Measurements from ENCODE around the gene TOMM40L. TPM values are rescaled to one million over a fixed set of nuclear protein-coding genes. Genes with fewer than 3 reads are reported as not detected.
A peak's percentile ranks its signal among the peaks of the same experiment; 100 is the strongest.

Gene TOMM40L
- total and polyA plus RNA-seq, 9 donors = 2.4 to 15.2 (median 7.5) TPM

GRCh38 chr1:161189036-161189435, 36.8 kb upstream of the TOMM40L start:
- Histone ChIP-seq H3K27ac (no peak overlapping the region), H3K4me3 (no peak overlapping the region), H3K9me3 (no peaks in the 10 kb centered on the region), H3K36me3 (no peaks in the 10 kb centered on the region), H3K27me3 (no peaks in the 10 kb centered on the region), H3K4me1 (ENCODE audit: insufficient read depth) (peaks cover 3% of the 10 kb centered on the region)
- intact Hi-C loops (cut with DNase I) = no loop called here
- TF ChIP-seq POLR2A (IDR thresholded peaks at IDR 0.05) = no peak
- TF ChIP-seq CTCF (IDR thresholded peaks at IDR 0.05) = no peak
- TF ChIP-seq EP300 (IDR thresholded peaks at IDR 0.05) = no peak
- WGBS, 3 donors = 76 to 86% (median 81%) methylated on average over 5 of the region's 5 CpGs
- DNase-seq = peak in 2 of 5 donors; percentile 32 to 40

GRCh38 chr1:161190962-161191521, 34.8 kb upstream of the TOMM40L start:
- H3K4me1 ChIP-seq (ENCODE audit: insufficient read depth) = peaks cover 2% of the 10 kb centered on the region
- no peaks in the 10 kb centered on the region for H3K36me3 ChIP-seq
- no peak overlapping the region for H3K4me3 ChIP-seq
- WGBS, 3 donors = 68 to 77% (median 77%) methylated on average over 21 to 22 of the region's 22 CpGs
- H3K27me3 ChIP-seq = no peaks in the 10 kb centered on the region
- H3K27ac ChIP-seq = no peak overlapping the region
- intact Hi-C loops (cut with DNase I) = loop anchor here (5.0 to 10.0 kb wide), 3 partner anchors 36 to 194 kb away; partner anchors contain the start of gene TOMM40L (in 1 of the 4)
- peak in 2 of 5 donors; percentile 46 to 53 for DNase-seq
- TF ChIP-seq POLR2A (IDR thresholded peaks at IDR 0.05) (no peak), EP300 (IDR thresholded peaks at IDR 0.05) (no peak), CTCF (IDR thresholded peaks at IDR 0.05) (no peak)
- H3K9me3 ChIP-seq = no peaks in the 10 kb centered on the region

GRCh38 chr1:161191971-161192370, 33.9 kb upstream of the TOMM40L start:
- intact Hi-C loops (cut with DNase I) = loop anchor here (5.0 to 10.0 kb wide), 3 partner anchors 35 to 193 kb away; partner anchors contain the start of gene TOMM40L (in 1 of the 4)
- TF ChIP-seq POLR2A (IDR thresholded peaks at IDR 0.05) (no peak), EP300 (IDR thresholded peaks at IDR 0.05) (no peak), CTCF (IDR thresholded peaks at IDR 0.05) (no peak)
- 70 to 79% (median 76%) methylated on average over 8 of the region's 8 CpGs for WGBS, 3 donors
- no peaks in the 10 kb centered on the region for H3K9me3 ChIP-seq
- peaks cover 4% of the 10 kb centered on the region for H3K4me1 ChIP-seq (ENCODE audit: insufficient read depth)
- DNase-seq = peak in 2 of 5 donors; percentile 34 to 36
- no peak overlapping the region for H3K27ac ChIP-seq
- H3K4me3 ChIP-seq = no peak overlapping the region
- H3K27me3 ChIP-seq = no peaks in the 10 kb centered on the region
- no peaks in the 10 kb centered on the region for H3K36me3 ChIP-seq

- WGBS, 3 donors = 41 to 55% (median 47%) methylated on average over 15 of the region's 15 CpGs
- Histone ChIP-seq H3K4me1 (ENCODE audit: insufficient read depth) (peaks cover 7% of the 10 kb centered on the region), H3K27ac (no peak overlapping the region), H3K4me3 (no peak overlapping the region), H3K27me3 (no peaks in the 10 kb centered on the region), H3K9me3 (no peaks in the 10 kb centered on the region), H3K36me3 (no peaks in the 10 kb centered on the region)
- TF ChIP-seq CTCF (IDR thresholded peaks at IDR 0.05) (peak; percentile 55 to 75 (median 71)), POLR2A (IDR thresholded peaks at IDR 0.05) (no peak), EP300 (IDR thresholded peaks at IDR 0.05) (no peak)
- intact Hi-C loops (cut with DNase I) = loop anchor here (5.0 to 10.0 kb wide), 3 partner anchors 35 to 192 kb away; partner anchors contain the start of gene TOMM40L (in 1 of the 4)
- DNase-seq = peak in 4 of 5 donors; percentile 55 to 79 (median 69)
Observed at GRCh38 chr1:161192476-161193465, 33.1 kb upstream of the TOMM40L start.

Data from ovary (tissue), 9 donors.